Endothelial cell of umbilical vein (primary cell): Measurements from ENCODE around the gene NOX5. TPM values are rescaled to one million over a fixed set of nuclear protein-coding genes. Genes with fewer than 3 reads are reported as not detected.

Experiments used
- BruUV-seq: library from RNA; stranded (reverse); fragments of 400-500 nt; replicated peaks from 2 replicates; lab custom pipeline; 2021; lab: Mats Ljungman, UMichigan
- CTCF ChIA-PET: fragments of 300-600, 350-600 bp; sonication (Branson Sonifier 250); formaldehyde crosslinking; loops from one replicate; lab custom pipeline; 2021; ENCODE audit warnings: antibody characterized with exemption, inconsistent platforms; lab: Charles Lee
- POLR2A ChIA-PET: fragments of 300-600, 350-600 bp; sonication (Branson Sonifier 250); formaldehyde crosslinking; loops from one replicate; lab custom pipeline; 2021; ENCODE audit warnings: antibody characterized with exemption, inconsistent platforms; lab: Charles Lee
- DNase-seq: peaks from one replicate; pipeline ENCODE4 v3.0.0-alpha.2; 2011; ENCODE audit warnings: low read depth, low spot score
- FAIRE-seq: peaks from 2 replicates; lab custom pipeline; 2011; peaks lifted over from hg19 to GRCh38; lab: Jason Lieb, UNC
- H2AFZ ChIP-seq: 2 replicates; pipeline ENCODE4 v1.6.0; 2012; ENCODE audit warnings: low read depth, low read length, control low read depth, inconsistent platforms
- H3K27ac ChIP-seq: 2 replicates; pipeline ENCODE4 v1.5.1; 2011; ENCODE audit warnings: low read depth, mild to moderate bottlenecking, control low read depth, low read length, moderate library complexity; ENCODE audit not compliant: insufficient read depth
- H3K27me3 ChIP-seq, 2 experiments: 2 replicates each; pipeline versions ENCODE4 v1.6.0 to v1.6.1; 2011; ENCODE audit warnings: low read length in 2 of 2, mixed read lengths in 1 of 2; ENCODE audit not compliant: control insufficient read depth in 2 of 2, insufficient read depth in 2 of 2
- H3K36me3 ChIP-seq, 2 experiments: 2 replicates in 1 of 2; 3 replicates in 1 of 2; pipeline ENCODE4 v1.5.1; 2011; ENCODE audit warnings: low read length in 2 of 2, mild to moderate bottlenecking in 1 of 2, moderate library complexity in 1 of 2; ENCODE audit not compliant: control insufficient read depth in 2 of 2, insufficient read depth in 2 of 2; ENCODE audit errors: extremely low read depth in 1 of 2
- H3K4me1 ChIP-seq: 3 replicates; pipeline ENCODE4 v1.5.1; 2011; ENCODE audit warnings: mild to moderate bottlenecking, low read length; ENCODE audit not compliant: control insufficient read depth, insufficient read depth; ENCODE audit errors: extremely low read depth
- H3K4me2 ChIP-seq: 2 replicates; pipeline ENCODE4 v1.6.1; 2011; ENCODE audit warnings: low read length, control low read depth, mixed read lengths; ENCODE audit not compliant: insufficient read depth
- H3K4me3 ChIP-seq, 3 experiments: fragments of 200-600 bp in 1 of 3; sonication (generic), shearing (Covaris generic) in 1 of 3; replicated peaks in 1 of 3; 2 replicates each; pipeline ENCODE4 v1.5.1; 2011 to 2016; ENCODE audit warnings: control low read depth in 3 of 3, low read length in 3 of 3, mild to moderate bottlenecking in 2 of 3, inconsistent platforms in 1 of 3, low read depth in 1 of 3, moderate library complexity in 1 of 3; ENCODE audit not compliant: insufficient read depth in 1 of 3
- H3K79me2 ChIP-seq: 2 replicates; pipeline ENCODE4 v1.6.0; 2012; ENCODE audit warnings: low read length, inconsistent platforms; ENCODE audit not compliant: control insufficient read depth, insufficient read depth
- H3K9ac ChIP-seq: replicated peaks from 2 replicates; pipeline ENCODE3; 2011; ENCODE audit warnings: low read length, control low read depth; ENCODE audit not compliant: insufficient read depth; ENCODE audit errors: extremely low read depth
- H3K9me1 ChIP-seq: replicated peaks from 3 replicates; pipeline ENCODE4 v1.6.0; 2011; ENCODE audit warnings: mild to moderate bottlenecking, low read length; ENCODE audit not compliant: control insufficient read depth, insufficient read depth; ENCODE audit errors: extremely low read depth
- H3K9me3 ChIP-seq: replicated peaks from 2 replicates; pipeline ENCODE4 v1.5.1; 2012; ENCODE audit warnings: low read length, inconsistent platforms; ENCODE audit not compliant: control insufficient read depth, insufficient read depth
- H4K20me1 ChIP-seq: replicated peaks from 2 replicates; pipeline ENCODE3; 2011; ENCODE audit warnings: mild to moderate bottlenecking, low read length; ENCODE audit not compliant: control insufficient read depth, insufficient read depth; ENCODE audit errors: extremely low read depth
- CTCF ChIP-seq, 2 donors: IDR thresholded peaks; 1 replicate in 1 of 2; 2 replicates in 1 of 2; pipeline ENCODE4 v1.5.1; 2011; ENCODE audit warnings: low read length in 2 of 2, mild to moderate bottlenecking in 2 of 2, moderate library complexity in 2 of 2, control low read depth in 1 of 2, inconsistent platforms in 1 of 2, low read depth in 1 of 2; ENCODE audit not compliant: insufficient read depth in 1 of 2; ENCODE audit errors: extremely low read depth in 1 of 2
- EZH2 ChIP-seq: IDR thresholded peaks from 2 replicates; pipeline ENCODE4 v1.6.1; 2012; ENCODE audit warnings: borderline replicate concordance, low read depth, mild to moderate bottlenecking, moderate library complexity, low read length, inconsistent platforms; ENCODE audit not compliant: severe bottlenecking
- FOS ChIP-seq: IDR thresholded peaks from 2 replicates; pipeline ENCODE4 v1.6.1; 2011; ENCODE audit warnings: mild to moderate bottlenecking, low read length, moderate library complexity, borderline replicate concordance; ENCODE audit not compliant: insufficient read depth
- GATA2 ChIP-seq: IDR thresholded peaks from 2 replicates; pipeline ENCODE4 v1.7.0; 2011; ENCODE audit warnings: low read depth, mild to moderate bottlenecking, moderate library complexity, mixed read lengths, low read length; ENCODE audit not compliant: insufficient read length, insufficient read depth
- JUN ChIP-seq: IDR thresholded peaks from 2 replicates; pipeline ENCODE4 v1.6.1; 2011; ENCODE audit warnings: borderline replicate concordance, low read depth; ENCODE audit not compliant: insufficient read length, insufficient read depth
- MAX ChIP-seq: IDR thresholded peaks from 2 replicates; pipeline ENCODE4 v1.6.1; 2011; ENCODE audit not compliant: insufficient read depth, insufficient read length
- MYC ChIP-seq: IDR thresholded peaks from one replicate; pipeline ENCODE4 v1.6.1; 2011; ENCODE audit warnings: mild to moderate bottlenecking, low read depth, low read length
- POLR2A ChIP-seq: IDR thresholded peaks from 2 replicates; pipeline ENCODE4 v1.6.1; 2012; ENCODE audit warnings: low read depth, mild to moderate bottlenecking, control low read depth, low read length
- POLR2AphosphoS5 ChIP-seq: IDR thresholded peaks from 2 replicates; pipeline ENCODE4 v1.6.1; 2012; ENCODE audit warnings: low read depth, mild to moderate bottlenecking, control low read depth, low read length, moderate library complexity; ENCODE audit not compliant: insufficient read depth
- dilution Hi-C: fragments of 300-500 bp; cut with MboI; formaldehyde crosslinking; loops from one replicate; pipeline ENCODE4 v1.15.0; 2019; ENCODE audit warnings: low sequenced_read_pairs; ENCODE audit not compliant: extremely low pct_ligation_motif_present
- intact Hi-C: fragments of 100-400 bp; cut with micrococcal nuclease; formaldehyde crosslinking; loops from one replicate; pipeline ENCODE4 v1.10.0; 2022
- polyA plus RNA-seq, 4 experiments: library from polyadenylated mRNA; depleted of rRNA in 3 of 4; stranded (reverse) in 3 of 4; unstranded in 1 of 4; fragments of >200 nt; gene quantifications; 2 replicates each; pipeline versions ENCODE4 v1.2.1 to v1.2.3, GENCODE V29; 2011 to 2012; ENCODE audit warnings: missing spikeins in 1 of 4
- total RNA-seq: library from RNA; stranded (reverse); gene quantifications from 2 replicates; pipeline ENCODE4 v1.2.3, GENCODE V29; 2021

NOX5 gene
- total and polyA plus RNA-seq, 2 donors (not counting 3 experiments of a cell fraction or from before 2014, with no cell fraction given), result 0.08 TPM; not detected in 1

- no peak for DNase-seq
- Histone ChIP-seq H2AFZ (no peak overlapping the region), H4K20me1 (no peaks in the 10 kb centered on the region), H3K9ac (no peak overlapping the region), H3K27ac (no peak overlapping the region), H3K9me3 (no peaks in the 10 kb centered on the region), H3K4me3 (no peak overlapping the region), H3K27me3 (peaks cover 1 to 4% of the 10 kb centered on the region in 2 experiments), H3K9me1 (no peaks in the 10 kb centered on the region), H3K4me2 (no peak overlapping the region), H3K79me2 (no peaks in the 10 kb centered on the region), H3K36me3 (no peaks in the 10 kb centered on the region), H3K4me1 (no peaks in the 10 kb centered on the region)
- intact Hi-C loops (no loop called here), dilution Hi-C loops (no loop called here)
- POLR2A ChIA-PET, result no interaction called here
- CTCF ChIA-PET, result interaction anchor here (2.0 kb wide), 1 partner anchor 50 kb away, joined by 9 read pairs; no protein-coding TSS in a partner anchor
- no peak for FAIRE-seq
- no peak for TF ChIP-seq CTCF (IDR thresholded peaks at IDR 0.05; ENCODE audit: extremely low read depth in 1 of 2, insufficient read depth in 1 of 2, low read depth in 1 of 2, low read length in 2 of 2)
- TF ChIP-seq POLR2A, result no peak
- no peak for TF ChIP-seq EZH2
- no peak for TF ChIP-seq JUN
- TF ChIP-seq GATA2, result no peak
- TF ChIP-seq FOS, result no peak
- TF ChIP-seq MYC, result no peak
- no peak for TF ChIP-seq MAX
- TF ChIP-seq POLR2AphosphoS5, result no peak
- BruUV-seq, result no TSS peak
Observed at GRCh38 chr15:68981941-68982340, 32.6 kb upstream of the NOX5 start.
